Measurements from ENCODE around the gene KAT8.
A peak's percentile ranks its signal among the peaks of the same experiment; 100 is the strongest.

- TF ChIP-seq, protein P1, sequence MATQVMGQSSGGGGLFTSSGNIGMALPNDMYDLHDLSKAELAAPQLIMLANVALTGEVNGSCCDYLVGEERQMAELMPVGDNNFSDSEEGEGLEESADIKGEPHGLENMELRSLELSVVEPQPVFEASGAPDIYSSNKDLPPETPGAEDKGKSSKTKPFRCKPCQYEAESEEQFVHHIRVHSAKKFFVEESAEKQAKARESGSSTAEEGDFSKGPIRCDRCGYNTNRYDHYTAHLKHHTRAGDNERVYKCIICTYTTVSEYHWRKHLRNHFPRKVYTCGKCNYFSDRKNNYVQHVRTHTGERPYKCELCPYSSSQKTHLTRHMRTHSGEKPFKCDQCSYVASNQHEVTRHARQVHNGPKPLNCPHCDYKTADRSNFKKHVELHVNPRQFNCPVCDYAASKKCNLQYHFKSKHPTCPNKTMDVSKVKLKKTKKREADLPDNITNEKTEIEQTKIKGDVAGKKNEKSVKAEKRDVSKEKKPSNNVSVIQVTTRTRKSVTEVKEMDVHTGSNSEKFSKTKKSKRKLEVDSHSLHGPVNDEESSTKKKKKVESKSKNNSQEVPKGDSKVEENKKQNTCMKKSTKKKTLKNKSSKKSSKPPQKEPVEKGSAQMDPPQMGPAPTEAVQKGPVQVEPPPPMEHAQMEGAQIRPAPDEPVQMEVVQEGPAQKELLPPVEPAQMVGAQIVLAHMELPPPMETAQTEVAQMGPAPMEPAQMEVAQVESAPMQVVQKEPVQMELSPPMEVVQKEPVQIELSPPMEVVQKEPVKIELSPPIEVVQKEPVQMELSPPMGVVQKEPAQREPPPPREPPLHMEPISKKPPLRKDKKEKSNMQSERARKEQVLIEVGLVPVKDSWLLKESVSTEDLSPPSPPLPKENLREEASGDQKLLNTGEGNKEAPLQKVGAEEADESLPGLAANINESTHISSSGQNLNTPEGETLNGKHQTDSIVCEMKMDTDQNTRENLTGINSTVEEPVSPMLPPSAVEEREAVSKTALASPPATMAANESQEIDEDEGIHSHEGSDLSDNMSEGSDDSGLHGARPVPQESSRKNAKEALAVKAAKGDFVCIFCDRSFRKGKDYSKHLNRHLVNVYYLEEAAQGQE (IDR thresholded peaks at IDR 0.05; ENCODE audit: borderline replicate concordance in 1 of 2, low read depth in 1 of 2, low read length in 2 of 2) = peak in 1 of 2 experiments; percentile 51; a peak in 1 of 4 replicates
- TF ChIP-seq, protein P2, sequence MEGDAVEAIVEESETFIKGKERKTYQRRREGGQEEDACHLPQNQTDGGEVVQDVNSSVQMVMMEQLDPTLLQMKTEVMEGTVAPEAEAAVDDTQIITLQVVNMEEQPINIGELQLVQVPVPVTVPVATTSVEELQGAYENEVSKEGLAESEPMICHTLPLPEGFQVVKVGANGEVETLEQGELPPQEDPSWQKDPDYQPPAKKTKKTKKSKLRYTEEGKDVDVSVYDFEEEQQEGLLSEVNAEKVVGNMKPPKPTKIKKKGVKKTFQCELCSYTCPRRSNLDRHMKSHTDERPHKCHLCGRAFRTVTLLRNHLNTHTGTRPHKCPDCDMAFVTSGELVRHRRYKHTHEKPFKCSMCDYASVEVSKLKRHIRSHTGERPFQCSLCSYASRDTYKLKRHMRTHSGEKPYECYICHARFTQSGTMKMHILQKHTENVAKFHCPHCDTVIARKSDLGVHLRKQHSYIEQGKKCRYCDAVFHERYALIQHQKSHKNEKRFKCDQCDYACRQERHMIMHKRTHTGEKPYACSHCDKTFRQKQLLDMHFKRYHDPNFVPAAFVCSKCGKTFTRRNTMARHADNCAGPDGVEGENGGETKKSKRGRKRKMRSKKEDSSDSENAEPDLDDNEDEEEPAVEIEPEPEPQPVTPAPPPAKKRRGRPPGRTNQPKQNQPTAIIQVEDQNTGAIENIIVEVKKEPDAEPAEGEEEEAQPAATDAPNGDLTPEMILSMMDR (CRISPR knock-in tag; IDR thresholded peaks at IDR 0.05) = no peak
- TF ChIP-seq YY1 (IDR thresholded peaks at IDR 0.05; ENCODE audit: insufficient read depth, insufficient replicate concordance, low read depth, low read length) = peak; percentile 84
- TF ChIP-seq POLR2A (IDR thresholded peaks at IDR 0.05; ENCODE audit: insufficient read depth in 1 of 2, low read depth in 2 of 2, low read length in 2 of 2) = peak; percentile 53 to 75; a peak in 3 of 4 replicates
- peak; percentile 85; the same call in 1 of the 2 replicates for TF ChIP-seq NKX3-1 (CRISPR knock-in tag; IDR thresholded peaks at IDR 0.05)
- no peak for TF ChIP-seq EZH2 (conservative IDR thresholded peaks at IDR 0.05; ENCODE audit: low read depth, low read length)
- no peak for TF ChIP-seq NFE2 (CRISPR knock-in tag; IDR thresholded peaks at IDR 0.05)
- TF ChIP-seq MED1 (CRISPR knock-in tag; IDR thresholded peaks at IDR 0.05) = peak; percentile 40
- 0 out of 2 replicates have a peak, but pooled peaks have one; percentile 41 for TF ChIP-seq ZNF350 (CRISPR knock-in tag; IDR thresholded peaks at IDR 0.05; ENCODE audit: borderline replicate concordance, low read depth)
- TF ChIP-seq ATF7 (IDR thresholded peaks at IDR 0.05) = no peak
- no peak for TF ChIP-seq ATF7 (CRISPR knock-in tag; IDR thresholded peaks at IDR 0.05)
These were observed 44.1 kb upstream of the KAT8 start for GRCh38 chr16:31073142-31073969.

All from HepG2 (cell line).